BJ (cell line): Measurements from ENCODE around the gene MAN1C1. TPM values are rescaled to one million over a fixed set of nuclear protein-coding genes. Genes with fewer than 3 reads are reported as not detected.

ENCODE experiments used
- CTCF ChIA-PET: fragments of 350-600 bp; formaldehyde crosslinking; extraction: SDS; loops from one replicate; lab custom pipeline; 2021; ENCODE audit warnings: antibody characterized with exemption, inconsistent platforms; lab: Yijun Ruan, JAX
- POLR2A ChIA-PET: fragments of 300-600 bp; sonication (Branson Sonifier 250); formaldehyde crosslinking; extraction: SDS; loops from one replicate; lab custom pipeline; 2021; ENCODE audit warnings: antibody characterized with exemption; lab: Charles Lee
- DNase-seq: peaks from one replicate; pipeline ENCODE4 v3.0.0-alpha.2; 2011; ENCODE audit warnings: low read depth
- H3K27me3 ChIP-seq: 2 replicates; pipeline ENCODE4 v1.6.0; 2011; ENCODE audit warnings: low read length; ENCODE audit not compliant: control insufficient read depth, insufficient read depth
- H3K36me3 ChIP-seq: 2 replicates; pipeline ENCODE4 v1.5.1; 2011; ENCODE audit warnings: low read length; ENCODE audit not compliant: control insufficient read depth, insufficient read depth
- H3K4me3 ChIP-seq: 2 replicates; pipeline ENCODE4 v1.5.1; 2011; ENCODE audit warnings: low read depth, mild to moderate bottlenecking, control low read depth, low read length
- polyA plus RNA-seq: library from polyadenylated mRNA; depleted of rRNA; stranded (reverse); fragments of >200 nt; gene quantifications from 2 replicates; pipeline ENCODE4 v1.2.3, GENCODE V29; 2011
- TF ChIP-seq, protein P1 (sequence below): IDR thresholded peaks from 2 replicates; pipeline ENCODE4 v1.5.1; 2011; ENCODE audit warnings: low read depth, mild to moderate bottlenecking, control low read depth, inconsistent platforms, low read length, moderate library complexity; ENCODE audit not compliant: insufficient read depth

MAN1C1 gene
- polyA plus RNA-seq, 1 experiment: 1.1 TPM

DNA sequence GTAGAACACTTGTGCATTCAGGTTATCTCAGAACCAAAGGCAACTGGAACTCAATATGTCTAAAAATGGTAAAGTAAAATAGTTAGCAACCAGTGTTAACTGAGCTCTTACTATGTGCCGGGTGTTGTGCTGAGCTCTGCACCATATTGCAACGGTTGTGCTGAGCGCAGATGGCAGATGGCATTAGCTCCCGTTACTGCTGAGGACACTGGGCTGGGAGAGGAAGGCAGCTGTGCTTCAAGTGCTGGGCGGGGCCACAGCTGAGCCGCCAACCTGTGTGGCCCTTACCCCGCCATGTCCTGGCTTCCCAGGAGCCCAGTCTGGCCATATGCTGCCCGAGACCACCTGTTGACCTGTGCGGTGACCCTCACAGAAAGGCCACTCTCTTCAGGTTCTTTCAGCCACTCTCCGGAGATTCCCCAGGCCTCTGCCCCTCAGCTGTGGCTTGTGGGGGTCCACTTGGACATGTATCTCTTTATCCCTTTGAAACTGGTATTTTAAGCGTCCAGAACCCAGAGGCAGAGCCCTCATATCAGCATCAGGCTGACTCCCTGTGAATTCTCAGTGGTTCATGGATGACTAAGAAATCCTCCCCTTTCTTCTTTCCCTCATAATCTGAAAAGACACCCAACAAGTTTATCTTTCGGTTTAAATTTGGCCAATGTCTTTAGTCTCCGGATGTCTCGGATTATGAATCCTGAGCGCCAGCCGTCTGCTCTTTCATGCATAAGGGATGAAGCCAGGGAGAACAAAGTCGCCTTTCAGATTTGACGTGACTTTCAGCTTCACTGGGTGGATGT, 46.8 kb upstream of the MAN1C1 start:
- ChIA-PET CTCF (interaction anchor here (1.2 to 1.4 kb wide), 2 partner anchors 8 to 16 kb away, joined by 3 to 4 read pairs; no protein-coding TSS in a partner anchor), POLR2A (no interaction called here)
- H3K4me3 ChIP-seq: no peak overlapping the region
- TF ChIP-seq, protein P1, sequence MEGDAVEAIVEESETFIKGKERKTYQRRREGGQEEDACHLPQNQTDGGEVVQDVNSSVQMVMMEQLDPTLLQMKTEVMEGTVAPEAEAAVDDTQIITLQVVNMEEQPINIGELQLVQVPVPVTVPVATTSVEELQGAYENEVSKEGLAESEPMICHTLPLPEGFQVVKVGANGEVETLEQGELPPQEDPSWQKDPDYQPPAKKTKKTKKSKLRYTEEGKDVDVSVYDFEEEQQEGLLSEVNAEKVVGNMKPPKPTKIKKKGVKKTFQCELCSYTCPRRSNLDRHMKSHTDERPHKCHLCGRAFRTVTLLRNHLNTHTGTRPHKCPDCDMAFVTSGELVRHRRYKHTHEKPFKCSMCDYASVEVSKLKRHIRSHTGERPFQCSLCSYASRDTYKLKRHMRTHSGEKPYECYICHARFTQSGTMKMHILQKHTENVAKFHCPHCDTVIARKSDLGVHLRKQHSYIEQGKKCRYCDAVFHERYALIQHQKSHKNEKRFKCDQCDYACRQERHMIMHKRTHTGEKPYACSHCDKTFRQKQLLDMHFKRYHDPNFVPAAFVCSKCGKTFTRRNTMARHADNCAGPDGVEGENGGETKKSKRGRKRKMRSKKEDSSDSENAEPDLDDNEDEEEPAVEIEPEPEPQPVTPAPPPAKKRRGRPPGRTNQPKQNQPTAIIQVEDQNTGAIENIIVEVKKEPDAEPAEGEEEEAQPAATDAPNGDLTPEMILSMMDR: no peak
- H3K36me3 ChIP-seq: no peaks in the 10 kb centered on the region
- H3K27me3 ChIP-seq: no peaks in the 10 kb centered on the region
- DNase-seq: no peak

DNA sequence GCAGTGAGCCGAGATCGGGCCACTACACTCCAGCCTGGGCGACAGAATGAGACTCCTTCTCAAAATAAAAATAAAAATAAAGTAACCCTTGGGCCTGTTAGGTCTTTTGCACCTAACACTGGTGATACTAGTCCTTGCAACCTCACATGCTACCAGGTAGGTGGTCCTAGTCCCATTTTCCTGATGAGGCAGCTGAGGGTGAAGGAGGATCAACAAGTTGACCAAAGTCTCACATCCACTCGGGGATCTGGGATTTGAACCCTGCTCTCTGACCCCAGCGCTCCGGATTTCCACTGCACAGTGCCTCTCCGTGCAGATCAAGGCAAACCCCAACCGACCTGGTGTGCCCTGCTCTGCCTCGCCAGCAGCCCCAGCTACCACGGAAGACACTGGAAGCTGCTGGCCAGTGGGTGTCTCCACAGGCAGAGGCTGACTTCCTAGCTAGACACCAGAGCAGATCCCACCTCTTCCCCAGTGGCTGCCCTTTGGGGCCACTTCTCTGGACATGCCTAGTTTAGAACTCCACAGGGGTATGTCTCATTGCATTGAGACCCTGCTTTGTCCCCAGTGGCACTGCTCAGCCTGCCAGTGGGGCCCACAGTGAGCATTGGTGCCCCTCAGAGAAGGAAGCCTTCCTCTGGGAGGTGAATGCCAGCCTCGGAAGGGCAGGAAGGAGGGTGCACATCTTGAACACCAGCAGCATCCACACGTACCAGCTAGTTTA, 45.6 kb upstream of the MAN1C1 start:
- Histone ChIP-seq H3K4me3 (no peak overlapping the region), H3K27me3 (no peaks in the 10 kb centered on the region), H3K36me3 (no peaks in the 10 kb centered on the region)
- TF ChIP-seq, protein P1: no peak
- ChIA-PET POLR2A (no interaction called here), CTCF (interaction anchor here (0.6 to 3.6 kb wide), 5 partner anchors 11 to 229 kb away, joined by 3 to 27 read pairs (median 3); partner anchors contain the start of genes LDLRAP1 and SELENON)
- no peak for DNase-seq

DNA sequence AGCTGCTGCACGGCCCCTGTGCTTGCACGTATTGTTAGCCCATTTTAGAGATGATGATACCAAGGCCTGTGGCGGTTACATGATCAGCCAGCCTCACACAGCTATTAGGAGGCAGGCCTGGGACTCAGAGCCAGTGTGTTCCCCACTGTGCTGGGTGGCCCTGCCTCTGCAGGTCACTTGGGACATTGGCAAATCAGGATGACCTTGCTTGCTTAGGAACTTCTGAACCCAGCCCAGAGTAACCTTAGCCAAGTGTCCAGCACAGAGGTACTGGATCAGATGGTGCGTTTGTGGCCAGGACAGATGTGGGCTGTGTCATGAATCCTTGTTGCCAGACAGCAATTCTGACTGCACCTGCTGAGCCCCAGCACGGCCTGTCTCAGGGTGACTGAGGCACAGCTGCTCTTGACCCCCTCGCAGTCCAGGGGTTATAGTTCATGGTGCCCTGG, 45.0 kb upstream of the MAN1C1 start:
- ChIA-PET POLR2A (interaction anchor here (0.6 kb wide), 1 partner anchor 140 kb away, joined by 8 read pairs; no protein-coding TSS in a partner anchor), CTCF (interaction anchor here (0.6 to 3.6 kb wide), 10 partner anchors 10 to 228 kb away, joined by 3 to 27 read pairs (median 6); partner anchors contain the start of genes LDLRAP1 and SELENON)
- Histone ChIP-seq H3K27me3 (no peaks in the 10 kb centered on the region), H3K4me3 (no peak overlapping the region), H3K36me3 (no peaks in the 10 kb centered on the region)
- no peak for DNase-seq
- TF ChIP-seq, protein P1: no peak

DNA sequence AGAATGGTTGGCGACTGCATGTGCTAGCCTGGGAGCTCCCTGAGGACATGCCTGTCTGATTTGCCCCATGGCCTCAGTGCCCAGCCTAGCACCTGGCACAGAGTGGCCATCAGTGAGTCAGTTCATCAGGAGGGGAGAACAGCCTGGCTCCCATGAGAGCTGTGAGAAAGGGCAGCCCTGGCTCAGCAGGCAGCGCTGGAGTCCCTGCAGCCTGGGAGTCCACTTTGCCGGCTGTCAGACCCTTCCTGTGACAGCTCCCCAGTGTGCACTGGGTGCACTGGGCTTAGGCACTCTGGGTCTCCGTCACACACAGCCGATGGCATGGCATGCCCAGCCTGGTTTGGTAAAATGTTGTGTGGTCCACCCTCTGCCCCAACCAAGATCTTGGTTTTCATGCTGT, 44.5 kb upstream of the MAN1C1 start:
- ChIA-PET CTCF (interaction anchor here (0.5 to 3.6 kb wide), 24 partner anchors 10 to 238 kb away, joined by 3 to 27 read pairs (median 4); partner anchors contain the start of genes LDLRAP1 and SELENON), POLR2A (interaction anchor here (0.6 kb wide), 1 partner anchor 141 kb away, joined by 8 read pairs; no protein-coding TSS in a partner anchor)
- Histone ChIP-seq H3K4me3 (no peak overlapping the region), H3K27me3 (no peaks in the 10 kb centered on the region), H3K36me3 (no peaks in the 10 kb centered on the region)
- no peak for DNase-seq
- TF ChIP-seq, protein P1: no peak
